ENCODE measurements around the gene ASCC1.

- no peak for TF ChIP-seq CTCF (optimal IDR thresholded peaks at IDR 0.05 in 1 of 3, IDR thresholded peaks at IDR 0.05 in 1 of 3, conservative IDR thresholded peaks at IDR 0.05 in 1 of 3; ENCODE audit: extremely low read depth in 1 of 3, insufficient read depth in 2 of 3, low read length in 3 of 3)
- TF ChIP-seq EZH2 (IDR thresholded peaks at IDR 0.05; ENCODE audit: low read length) = no peak
These were observed 49.4 kb upstream of the ASCC1 start for GRCh38 chr10:72265508-72265907.

All from keratinocyte (primary cell).